Measurements from ENCODE around the gene CDPF1. TPM values are rescaled to one million over a fixed set of nuclear protein-coding genes. Genes with fewer than 3 reads are reported as not detected.
"Not testable (repeated sequence)": the region's sequence is repeated elsewhere in the genome, so short reads cannot be mapped to it uniquely, and the experiment has no call there.

Gene CDPF1
- polyA plus RNA-seq, 3 donors = 8.3 to 8.4 (median 8.3) TPM

- H3K4me2 ChIP-seq (replicated peaks; ENCODE audit: extremely low read depth, low read length, poor library complexity, severe bottlenecking); H3K9ac ChIP-seq (ENCODE audit: insufficient read depth, low read length, poor library complexity, severe bottlenecking); H4K20me1 ChIP-seq (ENCODE audit: insufficient read depth, low read length); H3K27ac Mint-ChIP-seq; intact Hi-C loops (cut with micrococcal nuclease); H3K36me3 ChIP-seq (replicated peaks in 1 of 2; ENCODE audit: control insufficient read depth in 1 of 2, insufficient read depth in 2 of 2, low read length in 2 of 2); H3K27ac ChIP-seq (ENCODE audit: low read depth in 1 of 2, low read length in 2 of 2); H3K4me3 ChIP-seq (replicated peaks in 1 of 3; ENCODE audit: low read depth in 2 of 3, low read length in 3 of 3); DNase-seq; H3K4me3 Mint-ChIP-seq; H2AFZ ChIP-seq (ENCODE audit: insufficient read depth, low read depth, low read length, poor library complexity, severe bottlenecking): not testable (repeated sequence)
- H3K9me3 ChIP-seq (replicated peaks in 1 of 2; ENCODE audit: control insufficient read depth in 1 of 2, insufficient read depth in 1 of 2, low read length in 2 of 2) = peaks cover 4 to 11% of the 10 kb centered on the region in 2 donors
- H3K27me3 ChIP-seq (ENCODE audit: control insufficient read depth in 2 of 2, insufficient read depth in 2 of 2, low read length in 2 of 2) = peaks cover 5 to 27% of the 10 kb centered on the region in 2 donors
- peaks cover 12% of the 10 kb centered on the region for H3K79me2 ChIP-seq (ENCODE audit: insufficient read depth, low read length)
- Mint-ChIP-seq H3K27me3 (ENCODE audit: low read depth in 3 of 3) (peaks cover 28 to 37% (median 31%) of the 10 kb centered on the region in 3 donors), H3K4me1 (peaks cover 24% of the 10 kb centered on the region), H3K36me3 (peaks cover 15 to 21% of the 10 kb centered on the region in 2 donors), H3K9me3 (peaks cover 14 to 33% (median 23%) of the 10 kb centered on the region in 7 donors)
- WGBS (ENCODE audit: insufficient coverage) = 93% methylated on average over 2 of the region's 6 CpGs
- H3K4me1 ChIP-seq (ENCODE audit: control insufficient read depth in 1 of 2, insufficient read depth in 2 of 2, low read length in 2 of 2) = peaks cover 17 to 35% of the 10 kb centered on the region in 2 donors
Observed at GRCh38 chr22:46264520-46264919, 14.4 kb upstream of the CDPF1 start.

GRCh38 chr22:46263216-46263590 is 13.1 kb upstream of the CDPF1 start, which contains the start of gene PKDREJ:
TSS of gene PKDREJ (minus strand) at chr22:46263343. CDS start at chr22:46263322, 21 bp downstream.
- DNase-seq = no peak
- H3K79me2 ChIP-seq (ENCODE audit: insufficient read depth, low read length) = peaks cover 3% of the 10 kb centered on the region
- H3K9me3 ChIP-seq (replicated peaks in 1 of 2; ENCODE audit: control insufficient read depth in 1 of 2, insufficient read depth in 1 of 2, low read length in 2 of 2) = peaks cover 4 to 11% of the 10 kb centered on the region in 2 donors
- TF ChIP-seq CTCF (IDR thresholded peaks at IDR 0.05) = no peak
- H3K27me3 Mint-ChIP-seq (ENCODE audit: low read depth in 3 of 3) = peaks cover 31 to 37% (median 31%) of the 10 kb centered on the region in 3 donors
- H3K36me3 ChIP-seq (replicated peaks in 1 of 2; ENCODE audit: control insufficient read depth in 1 of 2, insufficient read depth in 2 of 2, low read length in 2 of 2) = no peaks in the 10 kb centered on the region
- peaks cover 12 to 21% of the 10 kb centered on the region in 2 donors for H3K36me3 Mint-ChIP-seq
- no peak within 1 kb of the TSS for H3K27ac ChIP-seq (ENCODE audit: low read depth in 1 of 2, low read length in 2 of 2)
- intact Hi-C loops (cut with micrococcal nuclease) = no loop called here
- peaks cover 5 to 27% of the 10 kb centered on the region in 2 donors for H3K27me3 ChIP-seq (ENCODE audit: control insufficient read depth in 2 of 2, insufficient read depth in 2 of 2, low read length in 2 of 2)
- H3K4me1 ChIP-seq (ENCODE audit: control insufficient read depth in 1 of 2, insufficient read depth in 2 of 2, low read length in 2 of 2) = peaks cover 23 to 36% of the 10 kb centered on the region in 2 donors
- H3K9ac ChIP-seq (ENCODE audit: insufficient read depth, low read length, poor library complexity, severe bottlenecking) = peak within 1 kb of the TSS; percentile 7
- no peaks in the 10 kb centered on the region for H4K20me1 ChIP-seq (ENCODE audit: insufficient read depth, low read length)
- WGBS (ENCODE audit: insufficient coverage) = 51% methylated on average over 30 of the region's 30 CpGs
- H3K27ac Mint-ChIP-seq = no peak within 1 kb of the TSS
- H3K4me1 Mint-ChIP-seq = peaks cover 31% of the 10 kb centered on the region
- peak within 1 kb of the TSS; percentile 39 for H2AFZ ChIP-seq (ENCODE audit: insufficient read depth, low read depth, low read length, poor library complexity, severe bottlenecking)
- H3K4me3 Mint-ChIP-seq = peak within 1 kb of the TSS; percentile 59 to 85
- peaks cover 14 to 34% (median 23%) of the 10 kb centered on the region in 7 donors for H3K9me3 Mint-ChIP-seq
- peak within 1 kb of the TSS; percentile 53 for H3K4me2 ChIP-seq (replicated peaks; ENCODE audit: extremely low read depth, low read length, poor library complexity, severe bottlenecking)
- H3K4me3 ChIP-seq (replicated peaks in 1 of 3; ENCODE audit: low read depth in 2 of 3, low read length in 3 of 3) = peak within 1 kb of the TSS in 1 of 3 experiments; percentile 40

Measured in CD14-positive monocyte (primary cell).